BLaER1 (cell line): ENCODE measurements around the gene GNB1L.

Experiments used
- H3K27ac ChIP-seq: shearing (Covaris generic); formaldehyde crosslinking; 2 replicates; pipeline ENCODE4 v1.8.1; 2022
- H3K27me3 ChIP-seq: shearing (Covaris generic); formaldehyde crosslinking; 2 replicates; pipeline ENCODE4 v1.8.1; 2022
- H3K36me3 ChIP-seq: shearing (Covaris generic); formaldehyde crosslinking; 2 replicates; pipeline ENCODE4 v1.8.1; 2022
- H3K4me1 ChIP-seq: shearing (Covaris generic); formaldehyde crosslinking; 2 replicates; pipeline ENCODE4 v1.8.1; 2022
- H3K4me2 ChIP-seq: shearing (Covaris generic); formaldehyde crosslinking; 2 replicates; pipeline ENCODE4 v1.8.1; 2022
- H3K4me3 ChIP-seq: shearing (Covaris generic); formaldehyde crosslinking; 2 replicates; pipeline ENCODE4 v1.8.1; 2022
- H3K9ac ChIP-seq: shearing (Covaris generic); formaldehyde crosslinking; 2 replicates; pipeline ENCODE4 v1.8.1; 2022
- H3K9me3 ChIP-seq: shearing (Covaris generic); formaldehyde crosslinking; 2 replicates; pipeline ENCODE4 v1.8.1; 2022
- H4K20me1 ChIP-seq: shearing (Covaris generic); formaldehyde crosslinking; 2 replicates; pipeline ENCODE4 v1.8.1; 2022
- Cebpa-rat ChIP-seq: shearing (Covaris generic); IDR thresholded peaks from 2 replicates; pipeline ENCODE4 v1.8.1; 2022

The GNB1L gene

DNA sequence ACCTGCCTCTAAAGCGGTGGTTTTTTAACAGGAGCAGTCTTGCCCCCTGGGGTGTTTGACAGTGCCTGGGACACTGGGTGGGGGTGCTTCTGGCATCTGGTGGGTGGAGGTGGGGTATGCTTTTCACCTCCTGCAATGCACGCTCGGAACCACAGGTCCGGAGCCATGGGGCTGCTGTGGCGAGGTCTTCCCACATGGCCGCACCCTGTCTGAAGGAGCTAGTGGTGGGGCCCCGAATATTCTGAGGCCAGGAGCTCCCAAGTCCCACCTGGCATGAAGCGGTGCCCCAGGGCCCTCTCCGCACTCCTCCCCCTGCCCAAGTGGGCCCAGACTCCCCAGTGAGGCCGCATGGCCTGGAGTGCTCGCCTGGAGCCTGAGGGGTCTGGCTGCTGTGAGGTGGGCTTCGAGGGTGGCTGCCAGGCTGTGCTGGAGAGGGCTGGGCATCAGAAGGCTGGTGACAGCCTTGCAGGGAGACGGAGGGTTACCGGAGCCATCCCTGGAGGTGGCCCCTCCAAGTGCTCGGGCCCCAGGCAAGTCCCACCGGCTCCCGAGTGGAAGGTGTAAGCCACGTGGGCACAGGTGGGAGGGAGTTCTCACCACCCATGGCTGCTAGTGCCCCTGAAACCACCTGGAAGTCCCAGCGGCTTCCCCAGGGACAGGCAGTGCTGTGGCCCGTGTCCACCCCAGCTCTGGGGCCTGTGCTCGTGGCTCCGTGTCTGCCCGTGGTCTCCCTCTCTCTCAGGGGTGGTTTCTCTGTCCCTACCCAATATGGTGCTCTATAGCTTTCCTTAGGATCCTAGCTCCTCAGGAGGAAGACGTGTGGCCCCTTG lies 79.0 kb downstream of the GNB1L start:
- no peak for TF ChIP-seq Cebpa-rat
- Histone ChIP-seq H3K36me3 (no peaks in the 10 kb centered on the region), H3K9me3 (no peaks in the 10 kb centered on the region), H3K27me3 (peaks cover 17% of the 10 kb centered on the region), H3K4me3 (no peak overlapping the region), H4K20me1 (no peaks in the 10 kb centered on the region), H3K9ac (no peak overlapping the region), H3K4me1 (peaks cover 69% of the 10 kb centered on the region), H3K4me2 (peak overlapping the region; percentile 77), H3K27ac (no peak overlapping the region)

DNA sequence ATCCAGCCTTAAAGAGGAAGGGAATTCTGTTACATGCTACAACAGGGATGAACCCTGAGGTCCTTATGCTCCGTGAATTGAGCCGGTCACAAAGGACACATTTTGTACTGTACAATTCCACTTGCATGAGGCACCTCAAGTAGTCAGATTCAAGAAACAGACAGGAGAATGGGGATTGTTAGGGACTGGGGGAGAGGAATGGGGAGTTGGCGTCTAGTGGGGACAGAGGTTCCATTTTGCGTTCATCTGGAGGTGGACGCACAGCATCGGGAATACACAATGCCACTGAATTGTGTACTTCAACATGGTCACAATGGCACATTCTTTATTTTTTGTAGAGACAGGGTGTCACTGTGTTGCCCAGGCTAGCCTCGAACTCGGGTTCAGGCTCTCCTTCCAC lies 80.0 kb downstream of the GNB1L start:
- Histone ChIP-seq H3K9ac (no peak overlapping the region), H3K27ac (no peak overlapping the region), H3K36me3 (no peaks in the 10 kb centered on the region), H4K20me1 (no peaks in the 10 kb centered on the region), H3K9me3 (no peaks in the 10 kb centered on the region), H3K27me3 (peaks cover 27% of the 10 kb centered on the region), H3K4me2 (no peak overlapping the region; the same call in 1 of the 2 replicates), H3K4me3 (no peak overlapping the region), H3K4me1 (peaks cover 59% of the 10 kb centered on the region)
- TF ChIP-seq Cebpa-rat = no peak

DNA sequence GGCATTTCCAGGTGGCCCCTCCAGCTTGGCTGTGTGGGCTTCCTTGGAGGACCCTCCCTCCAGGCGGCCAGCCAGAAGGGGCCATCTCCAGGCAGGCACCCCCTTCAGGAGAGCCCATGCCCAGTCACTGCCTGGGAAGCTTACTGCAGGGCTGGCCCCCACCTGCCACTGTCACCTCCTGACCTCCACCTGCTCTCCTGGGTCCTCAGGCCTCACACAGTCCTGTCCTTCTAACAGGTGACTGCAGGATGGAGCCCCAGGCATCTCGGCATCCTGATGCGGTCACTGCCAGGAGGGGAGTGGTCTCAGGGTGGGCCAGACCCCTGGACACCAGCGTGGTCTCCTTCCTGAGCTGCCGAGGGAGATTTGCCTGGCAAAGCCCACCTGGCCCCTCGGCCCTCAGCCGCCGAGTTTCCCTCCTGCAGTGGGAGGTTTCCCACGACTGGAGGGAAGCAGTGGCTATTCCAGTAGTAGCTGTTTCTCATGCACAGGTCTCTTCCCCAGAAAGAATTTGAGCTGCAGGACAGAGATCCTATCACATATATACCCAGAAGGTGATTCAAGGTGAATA lies 81.1 kb downstream of the GNB1L start:
- 0 out of 2 replicates have a peak, but pooled peaks cover 5% of the 10 kb centered on the region for H4K20me1 ChIP-seq
- H3K4me3 ChIP-seq = peak overlapping the region; percentile 41
- no peak for TF ChIP-seq Cebpa-rat
- no peaks in the 10 kb centered on the region for H3K9me3 ChIP-seq
- peak overlapping the region; percentile 91 for H3K4me2 ChIP-seq
- no peaks in the 10 kb centered on the region for H3K36me3 ChIP-seq
- peaks cover 38% of the 10 kb centered on the region for H3K27me3 ChIP-seq
- peak overlapping the region; percentile 57 for H3K27ac ChIP-seq
- peak overlapping the region; percentile 26 for H3K9ac ChIP-seq
- peaks cover 59% of the 10 kb centered on the region for H3K4me1 ChIP-seq

DNA sequence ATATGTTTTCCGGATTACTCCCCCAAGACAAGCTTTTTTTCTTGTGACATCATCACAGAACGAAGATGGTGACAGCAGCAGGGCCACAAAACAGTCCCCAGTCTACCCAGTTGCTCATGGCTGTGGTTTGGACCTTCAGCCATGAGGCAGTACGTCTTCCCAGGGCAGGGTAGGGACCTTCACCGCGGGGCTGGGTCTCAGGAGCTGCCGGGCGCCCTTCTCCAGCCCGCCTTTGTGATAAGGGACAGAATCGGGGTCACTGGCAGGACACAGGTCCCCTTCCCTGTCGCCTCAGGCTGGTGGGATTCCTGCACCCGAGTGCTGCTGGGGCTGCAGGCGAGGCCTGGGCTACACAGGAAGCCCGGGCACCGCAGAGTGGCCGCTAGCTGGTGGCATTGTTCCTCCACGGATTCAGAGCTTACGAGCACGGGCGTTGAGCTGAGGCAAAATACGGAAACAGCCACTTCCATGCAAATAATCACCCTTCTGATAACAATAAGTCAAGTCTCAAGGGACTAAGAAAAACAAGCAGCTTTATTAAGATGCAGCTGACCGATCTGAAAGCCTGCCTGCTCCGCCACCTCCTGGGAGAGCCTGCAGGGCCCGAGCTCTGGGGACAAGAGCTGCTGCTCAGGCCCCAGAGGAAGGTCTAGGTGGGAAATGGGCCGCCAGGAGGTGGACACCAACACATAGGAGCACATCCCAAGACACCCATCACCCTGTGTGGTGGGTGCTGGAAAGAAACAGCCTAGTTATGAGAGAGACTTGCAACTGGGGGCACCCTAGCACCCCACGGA lies 81.8 kb downstream of the GNB1L start:
- H3K9ac ChIP-seq = peak overlapping the region; percentile 26
- H3K4me1 ChIP-seq = peaks cover 64% of the 10 kb centered on the region
- no peaks in the 10 kb centered on the region for H3K9me3 ChIP-seq
- peak overlapping the region; percentile 41 for H3K4me3 ChIP-seq
- TF ChIP-seq Cebpa-rat = no peak
- peak overlapping the region; percentile 57 for H3K27ac ChIP-seq
- peak overlapping the region; percentile 91 for H3K4me2 ChIP-seq
- H3K27me3 ChIP-seq = peaks cover 45% of the 10 kb centered on the region
- H3K36me3 ChIP-seq = no peaks in the 10 kb centered on the region
- peaks cover 9% of the 10 kb centered on the region for H4K20me1 ChIP-seq

DNA sequence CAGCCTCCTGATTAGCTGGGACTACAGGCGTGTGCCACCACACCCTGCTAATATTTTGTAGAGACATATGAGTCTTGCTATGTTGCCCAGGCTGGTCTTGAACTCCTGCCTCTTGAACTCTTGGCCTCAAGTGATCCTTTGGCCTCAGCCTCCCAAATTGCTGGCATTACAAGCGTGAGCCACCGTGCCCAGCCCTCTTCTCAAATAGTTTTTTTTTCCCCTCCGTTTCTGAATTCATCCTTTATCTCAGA lies 82.3 kb downstream of the GNB1L start:
- peak overlapping the region; percentile 41; the same call in 1 of the 2 replicates for H3K4me3 ChIP-seq
- no peaks in the 10 kb centered on the region for H3K36me3 ChIP-seq
- H3K9me3 ChIP-seq = no peaks in the 10 kb centered on the region
- peak overlapping the region; percentile 57; the same call in 1 of the 2 replicates for H3K27ac ChIP-seq
- peaks cover 50% of the 10 kb centered on the region for H3K27me3 ChIP-seq
- peak overlapping the region; percentile 91 for H3K4me2 ChIP-seq
- TF ChIP-seq Cebpa-rat = no peak
- peaks cover 69% of the 10 kb centered on the region for H3K4me1 ChIP-seq
- peak overlapping the region; percentile 26; the same call in 1 of the 2 replicates for H3K9ac ChIP-seq
- H4K20me1 ChIP-seq = peaks cover 14% of the 10 kb centered on the region

DNA sequence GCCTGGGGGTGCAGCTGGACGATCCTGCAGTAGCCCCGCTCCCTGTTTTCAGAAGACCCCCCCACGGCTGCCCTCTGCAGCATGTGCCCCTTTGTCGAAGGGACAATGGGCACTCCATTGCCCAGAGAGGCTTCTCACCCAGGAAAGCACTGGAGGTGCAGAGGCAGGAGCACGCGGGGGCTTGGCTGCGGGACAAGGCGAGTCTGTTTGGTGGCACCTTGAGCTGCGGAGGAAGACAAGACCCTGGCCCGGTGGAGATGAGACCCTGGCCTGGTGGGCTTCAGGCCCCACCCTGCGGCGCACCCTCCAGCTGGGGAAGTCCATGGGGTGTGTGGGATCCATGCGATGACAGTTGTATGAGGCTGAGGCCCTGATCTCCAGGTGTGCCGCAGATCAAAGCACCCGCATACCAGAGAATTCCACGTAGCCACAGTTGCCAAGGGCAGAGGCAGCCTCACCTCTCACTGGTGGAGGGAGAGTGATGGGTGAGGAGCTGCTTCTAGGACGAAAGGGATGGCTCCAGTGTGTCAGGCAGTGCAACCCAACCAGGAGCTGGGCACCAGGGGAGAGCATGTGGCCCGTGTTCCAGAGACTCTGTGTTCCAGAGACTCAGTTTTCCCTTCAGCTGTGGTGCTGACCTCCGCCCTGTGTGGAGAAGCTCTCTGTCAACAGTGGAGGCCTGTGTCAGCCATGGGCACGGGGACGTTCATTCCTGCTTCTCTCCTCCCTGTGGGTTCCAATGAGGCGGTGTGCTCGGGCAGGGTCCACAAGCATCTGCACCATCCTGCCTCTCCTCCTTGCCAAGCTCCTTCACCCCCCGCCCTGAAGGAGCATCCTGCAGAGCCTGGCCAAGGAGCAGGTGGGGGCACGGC lies 84.1 kb downstream of the GNB1L start:
- Histone ChIP-seq H3K9me3 (no peaks in the 10 kb centered on the region), H3K4me3 (no peak overlapping the region), H3K4me2 (no peak overlapping the region), H3K27me3 (peaks cover 68% of the 10 kb centered on the region), H3K27ac (no peak overlapping the region), H3K4me1 (peaks cover 72% of the 10 kb centered on the region), H3K36me3 (no peaks in the 10 kb centered on the region), H4K20me1 (peaks cover 31% of the 10 kb centered on the region), H3K9ac (no peak overlapping the region)
- no peak for TF ChIP-seq Cebpa-rat

DNA sequence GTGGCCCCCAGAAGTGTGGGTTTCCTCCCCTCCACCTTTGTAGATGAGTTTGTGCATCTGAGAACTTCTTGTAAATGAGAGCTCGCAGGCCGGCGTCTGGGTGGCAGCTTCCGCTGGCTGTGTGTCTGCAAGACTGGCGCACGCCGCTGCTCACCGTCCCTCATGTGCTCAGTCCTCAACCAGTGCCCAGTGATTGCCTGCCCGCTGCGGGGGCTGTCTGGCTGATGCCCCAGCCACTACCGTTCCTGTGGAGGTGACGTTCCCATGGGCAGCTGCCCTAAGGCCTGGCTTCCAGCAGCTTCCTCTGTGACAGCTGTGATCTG lies 85.3 kb downstream of the GNB1L start:
- Histone ChIP-seq H3K27me3 (peaks cover 80% of the 10 kb centered on the region), H3K4me2 (peak overlapping the region; percentile 24), H3K9me3 (no peaks in the 10 kb centered on the region), H3K9ac (no peak overlapping the region), H3K4me1 (peaks cover 81% of the 10 kb centered on the region), H4K20me1 (peaks cover 43% of the 10 kb centered on the region), H3K27ac (no peak overlapping the region), H3K4me3 (no peak overlapping the region), H3K36me3 (no peaks in the 10 kb centered on the region)
- TF ChIP-seq Cebpa-rat = no peak

DNA sequence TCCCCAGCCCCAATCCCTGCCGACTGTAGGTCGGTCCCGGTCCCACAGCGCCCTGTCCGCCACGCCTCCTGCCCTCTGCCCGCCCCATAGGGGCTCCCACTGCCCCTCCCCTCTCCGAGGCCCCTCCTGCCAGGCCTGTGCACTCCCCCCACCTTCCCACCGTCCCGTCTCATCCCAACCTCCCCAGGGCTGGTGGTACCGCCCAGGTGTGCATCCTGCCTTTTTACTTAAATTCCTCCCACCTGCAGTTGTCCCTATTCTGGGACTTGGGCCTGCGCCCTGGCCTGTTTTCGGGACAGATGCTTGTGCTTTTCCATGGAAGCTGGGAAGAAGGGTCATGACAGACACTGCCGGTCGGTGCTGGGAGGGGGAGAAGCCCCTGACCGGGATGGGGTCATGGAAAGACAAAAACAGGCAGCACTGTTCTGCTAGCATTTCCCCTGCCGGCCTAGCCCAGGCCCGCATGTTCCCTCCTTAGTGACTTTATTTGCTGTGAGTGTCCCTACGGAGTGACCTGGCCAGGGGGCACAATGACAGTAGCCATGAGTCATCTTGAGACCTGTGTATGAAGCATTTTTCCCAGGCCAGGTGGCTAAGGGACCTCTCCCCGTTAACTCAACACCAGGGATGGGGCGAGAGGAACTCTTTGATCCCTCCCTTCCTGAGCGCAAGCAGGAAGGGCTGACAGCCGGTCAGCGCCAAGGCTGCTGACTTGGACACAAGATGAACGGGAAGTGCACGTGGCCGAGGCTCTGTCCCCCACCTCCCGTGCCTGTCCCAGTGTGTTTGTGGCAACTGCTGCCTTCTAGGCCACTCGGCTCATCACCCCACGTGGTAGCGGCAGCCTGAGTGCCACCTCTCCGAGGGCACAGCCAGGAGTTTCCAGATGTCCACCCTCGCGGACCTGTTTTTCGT lies 87.0 kb downstream of the GNB1L start:
- H3K4me1 ChIP-seq = peaks cover 64% of the 10 kb centered on the region
- H3K27me3 ChIP-seq = peaks cover 97% of the 10 kb centered on the region
- H4K20me1 ChIP-seq = peaks cover 60% of the 10 kb centered on the region
- TF ChIP-seq Cebpa-rat = no peak
- H3K4me2 ChIP-seq = peak overlapping the region; percentile 88
- H3K4me3 ChIP-seq = peak overlapping the region; percentile 66
- H3K9ac ChIP-seq = no peak overlapping the region
- no peaks in the 10 kb centered on the region for H3K9me3 ChIP-seq
- H3K27ac ChIP-seq = no peak overlapping the region
- H3K36me3 ChIP-seq = no peaks in the 10 kb centered on the region
